Stimulated activated naive B cell treated with anti-CD40 and anti-IgM and Interleukin-4, amounts not matched to agents 10 μg/mL and 1 μg/mL and 100 μg/mL, for 72 hours (primary cell): Measurements from ENCODE around the gene MAP4K2.
A peak's percentile ranks its signal among the peaks of the same experiment; 100 is the strongest.

Source experiments
- ATAC-seq, 2 donors: fragments of 150-1000 bp; cut with Tn5 transposase; replicated peaks; 2 replicates each; pipeline ENCODE4 v1.10.0; 2021; ENCODE audit warnings: moderate library complexity in 1 of 2
- DNase-seq: peaks from one replicate; pipeline ENCODE4 v3.0.0; 2021
- H3K27ac Mint-ChIP-seq: one replicate; pipeline ENCODE4 v1.8.0; 2022; ENCODE audit warnings: mild to moderate bottlenecking, mixed read lengths
- H3K27me3 Mint-ChIP-seq, 2 donors: one replicate each; pipeline ENCODE4 v1.8.0; 2022; ENCODE audit warnings: mixed read lengths in 2 of 2
- H3K36me3 Mint-ChIP-seq, 2 donors: one replicate each; pipeline ENCODE4 v1.8.0; 2022; ENCODE audit warnings: mixed read lengths in 2 of 2, mild to moderate bottlenecking in 1 of 2
- H3K4me1 Mint-ChIP-seq, 2 donors: one replicate each; pipeline ENCODE4 v1.8.0; 2022; ENCODE audit warnings: mixed read lengths in 2 of 2, mild to moderate bottlenecking in 1 of 2
- H3K4me3 Mint-ChIP-seq, 2 donors: one replicate each; pipeline ENCODE4 v1.8.0; 2022; ENCODE audit warnings: mild to moderate bottlenecking in 2 of 2, mixed read lengths in 2 of 2, moderate library complexity in 1 of 2
- H3K9me3 Mint-ChIP-seq, 2 donors: one replicate each; pipeline ENCODE4 v1.8.0; 2022; ENCODE audit warnings: mixed read lengths in 2 of 2, mild to moderate bottlenecking in 1 of 2

MAP4K2 gene

GRCh38 chr11:64759131-64759721 is 43.8 kb downstream of the MAP4K2 start:
- Mint-ChIP-seq H3K9me3 (no peaks in the 10 kb centered on the region), H3K27ac (peak overlapping the region; percentile 75), H3K4me3 (no peak overlapping the region), H3K27me3 (no peaks in the 10 kb centered on the region), H3K4me1 (peaks cover 40 to 62% of the 10 kb centered on the region in 2 donors), H3K36me3 (peaks cover 30 to 33% of the 10 kb centered on the region in 2 donors)
- no peak for ATAC-seq
- DNase-seq, result no peak

- no peaks in the 10 kb centered on the region for H3K9me3 Mint-ChIP-seq
- H3K4me1 Mint-ChIP-seq, result peaks cover 33 to 55% of the 10 kb centered on the region in 2 donors
- DNase-seq, result no peak
- no peaks in the 10 kb centered on the region for H3K27me3 Mint-ChIP-seq
- H3K27ac Mint-ChIP-seq, result no peak overlapping the region
- ATAC-seq, result no peak
- no peak overlapping the region for H3K4me3 Mint-ChIP-seq
- H3K36me3 Mint-ChIP-seq, result peaks cover 27 to 34% of the 10 kb centered on the region in 2 donors
Measured at GRCh38 chr11:64758330-64759079, 44.5 kb downstream of the MAP4K2 start.

GRCh38 chr11:64757549-64758329 is 45.3 kb downstream of the MAP4K2 start:
- Mint-ChIP-seq H3K4me3 (no peak overlapping the region), H3K36me3 (peaks cover 29 to 34% of the 10 kb centered on the region in 2 donors), H3K27ac (no peak overlapping the region), H3K27me3 (no peaks in the 10 kb centered on the region), H3K4me1 (peaks cover 28 to 51% of the 10 kb centered on the region in 2 donors), H3K9me3 (no peaks in the 10 kb centered on the region)
- DNase-seq (no peak), ATAC-seq (no peak)

- Mint-ChIP-seq H3K27me3 (no peaks in the 10 kb centered on the region), H3K9me3 (no peaks in the 10 kb centered on the region), H3K36me3 (peaks cover 26 to 38% of the 10 kb centered on the region in 2 donors), H3K4me1 (peaks cover 19 to 45% of the 10 kb centered on the region in 2 donors), H3K27ac (no peak overlapping the region), H3K4me3 (no peak overlapping the region)
- DNase-seq (no peak), ATAC-seq (no peak)
Measured at GRCh38 chr11:64755681-64756361, 47.2 kb downstream of the MAP4K2 start.

GRCh38 chr11:64754919-64755662 is 47.9 kb downstream of the MAP4K2 start:
- DNase-seq (no peak), ATAC-seq (no peak)
- Mint-ChIP-seq H3K4me3 (no peak overlapping the region), H3K36me3 (peaks cover 28 to 42% of the 10 kb centered on the region in 2 donors), H3K9me3 (no peaks in the 10 kb centered on the region), H3K27me3 (no peaks in the 10 kb centered on the region), H3K4me1 (peaks cover 21 to 45% of the 10 kb centered on the region in 2 donors), H3K27ac (no peak overlapping the region)

- Mint-ChIP-seq H3K27ac (no peak overlapping the region), H3K4me1 (peaks cover 16 to 42% of the 10 kb centered on the region in 2 donors), H3K27me3 (no peaks in the 10 kb centered on the region), H3K9me3 (no peaks in the 10 kb centered on the region), H3K36me3 (peaks cover 22 to 39% of the 10 kb centered on the region in 2 donors), H3K4me3 (no peak overlapping the region)
- ATAC-seq (no peak), DNase-seq (no peak)
Measured at GRCh38 chr11:64754124-64754918, 48.7 kb downstream of the MAP4K2 start.

GRCh38 chr11:64753380-64754123 is 49.5 kb downstream of the MAP4K2 start:
- H3K4me3 Mint-ChIP-seq, result no peak overlapping the region
- H3K27me3 Mint-ChIP-seq, result no peaks in the 10 kb centered on the region

GRCh38 chr11:64753019-64753379 is 50.0 kb downstream of the MAP4K2 start:
- H3K27me3 Mint-ChIP-seq, result no peaks in the 10 kb centered on the region
- H3K4me3 Mint-ChIP-seq, result no peak overlapping the region
- H3K36me3 Mint-ChIP-seq, result peaks cover 24 to 43% of the 10 kb centered on the region in 2 donors
- H3K9me3 Mint-ChIP-seq, result no peaks in the 10 kb centered on the region
- peaks cover 15 to 44% of the 10 kb centered on the region in 2 donors for H3K4me1 Mint-ChIP-seq
- H3K27ac Mint-ChIP-seq, result no peak overlapping the region
- ATAC-seq, result no peak
- DNase-seq, result no peak

More at GRCh38 chr11:64753380-64754123, 49.5 kb downstream of the MAP4K2 start:
- peaks cover 15 to 45% of the 10 kb centered on the region in 2 donors for H3K4me1 Mint-ChIP-seq
- ATAC-seq (no peak), DNase-seq (no peak)
- H3K36me3 Mint-ChIP-seq, result peaks cover 22 to 39% of the 10 kb centered on the region in 2 donors
- H3K9me3 Mint-ChIP-seq, result no peaks in the 10 kb centered on the region
- no peak overlapping the region for H3K27ac Mint-ChIP-seq

- Mint-ChIP-seq H3K27ac (no peak overlapping the region), H3K27me3 (no peaks in the 10 kb centered on the region), H3K4me3 (no peak overlapping the region), H3K9me3 (no peaks in the 10 kb centered on the region), H3K36me3 (peaks cover 23 to 43% of the 10 kb centered on the region in 2 donors), H3K4me1 (peaks cover 15 to 43% of the 10 kb centered on the region in 2 donors)
- ATAC-seq (no peak), DNase-seq (no peak)
Measured at GRCh38 chr11:64752175-64752970, 50.6 kb downstream of the MAP4K2 start.

GRCh38 chr11:64751580-64751979 is 51.4 kb downstream of the MAP4K2 start:
- no peak for ATAC-seq
- Mint-ChIP-seq H3K4me3 (no peak overlapping the region), H3K27ac (no peak overlapping the region), H3K36me3 (peaks cover 23 to 43% of the 10 kb centered on the region in 2 donors), H3K9me3 (no peaks in the 10 kb centered on the region), H3K27me3 (no peaks in the 10 kb centered on the region), H3K4me1 (peaks cover 15 to 43% of the 10 kb centered on the region in 2 donors)
- no peak for DNase-seq

GRCh38 chr11:64751136-64751535 is 51.9 kb downstream of the MAP4K2 start:
- H3K4me3 Mint-ChIP-seq, result no peak overlapping the region
- H3K4me1 Mint-ChIP-seq, result peaks cover 18 to 43% of the 10 kb centered on the region in 2 donors
- ATAC-seq (no peak), DNase-seq (no peak)
- no peaks in the 10 kb centered on the region for H3K27me3 Mint-ChIP-seq
- no peak overlapping the region for H3K27ac Mint-ChIP-seq
- no peaks in the 10 kb centered on the region for H3K9me3 Mint-ChIP-seq
- H3K36me3 Mint-ChIP-seq, result peaks cover 23 to 43% of the 10 kb centered on the region in 2 donors
